HCT116 (cell line): Measurements from ENCODE around the gene PLAAT2. TPM values are rescaled to one million over a fixed set of nuclear protein-coding genes. Genes with fewer than 3 reads are reported as not detected.

Source experiments
- ATAC-seq: fragments of 200-7000 bp; cut with Tn5 transposase; 2 replicates; pipeline ENCODE4 v1.9.1; 2020; ENCODE audit warnings: mild to moderate bottlenecking, moderate library complexity
- BruUV-seq: library from RNA; stranded (reverse); fragments of 400-500 nt; replicated peaks from 2 replicates; lab custom pipeline; 2021; lab: Mats Ljungman, UMichigan
- CTCF ChIA-PET: fragments of 300-600 bp; sonication (Branson Sonifier 250); formaldehyde crosslinking; loops from one replicate; lab custom pipeline; 2021; ENCODE audit warnings: antibody characterized with exemption; lab: Charles Lee
- POLR2A ChIA-PET: fragments of 300-600, 350-600 bp; sonication (Branson Sonifier 250); formaldehyde crosslinking; loops from one replicate; lab custom pipeline; 2021; ENCODE audit warnings: antibody characterized with exemption; lab: Charles Lee
- RAD21 ChIA-PET, 2 experiments: fragments of 300-600 bp; sonication (Branson Sonifier 250); formaldehyde crosslinking; loops; one replicate each; lab custom pipeline; 2023; ENCODE audit warnings: low total read pairs in 2 of 2; ENCODE audit not compliant: uncharacterized antibody in 2 of 2, unreplicated experiment in 2 of 2, low non-redundant PET in 1 of 2; lab: Charles Lee
- DNase-seq: peaks from one replicate; pipeline ENCODE4 v3.0.0-alpha.2; 2010; ENCODE audit warnings: low read depth, low spot score
- H2AFZ ChIP-seq: fragments of 200-600 bp; shearing (Covaris generic), sonication (generic); 2 replicates; pipeline ENCODE4 v1.6.1; 2017; ENCODE audit warnings: low read depth, mixed run types, mixed read lengths, antibody characterized with exemption, low read length; ENCODE audit not compliant: poor library complexity, severe bottlenecking
- H3K27ac ChIP-seq: 2 replicates; pipeline ENCODE4 v1.5.1; 2012; ENCODE audit warnings: low read depth, low read length
- H3K27me3 ChIP-seq: fragments of 200-600 bp; sonication (generic); 2 replicates; pipeline ENCODE4 v1.6.1; 2016; ENCODE audit warnings: mixed run types, low read length, mixed read lengths; ENCODE audit not compliant: insufficient read depth
- H3K36me3 ChIP-seq, 2 experiments: fragments of 200-500 bp in 1 of 2; fragments of 200-600 bp in 1 of 2; sonication (Bioruptor generic) in 1 of 2; sonication (generic) in 1 of 2; 2 replicates each; pipeline versions ENCODE4 v1.5.1 to v1.6.1; 2014 to 2016; ENCODE audit warnings: low read length in 2 of 2, inconsistent platforms in 1 of 2, mixed read lengths in 1 of 2, mixed run types in 1 of 2; ENCODE audit not compliant: insufficient read depth in 2 of 2, control insufficient read depth in 1 of 2
- H3K4me1 ChIP-seq, 2 experiments: fragments of 200-600 bp in 1 of 2; sonication (generic) in 1 of 2; 2 replicates each; pipeline versions ENCODE4 v1.5.1 to v1.6.1; 2012 to 2017; ENCODE audit warnings: low read length in 2 of 2, inconsistent platforms in 1 of 2, mild to moderate bottlenecking in 1 of 2, mixed read lengths in 1 of 2, mixed run types in 1 of 2, moderate library complexity in 1 of 2; ENCODE audit not compliant: insufficient read depth in 2 of 2, control insufficient read depth in 1 of 2
- H3K4me2 ChIP-seq: fragments of 200-600 bp; sonication (generic); 2 replicates; pipeline ENCODE4 v1.6.1; 2017; ENCODE audit warnings: mixed run types, low read length, mixed read lengths
- H3K4me3 ChIP-seq, 2 experiments: fragments of 200-600 bp in 1 of 2; sonication (generic) in 1 of 2; replicated peaks in 1 of 2; 2 replicates each; pipeline ENCODE4 v1.5.1; 2011 to 2016; ENCODE audit warnings: low read length in 2 of 2, control low read depth in 1 of 2, low read depth in 1 of 2, mild to moderate bottlenecking in 1 of 2, mixed read lengths in 1 of 2, mixed run types in 1 of 2
- H3K79me2 ChIP-seq: fragments of 200-600 bp; sonication (generic); 2 replicates; pipeline ENCODE4 v1.6.1; 2017; ENCODE audit warnings: mild to moderate bottlenecking, mixed run types, low read length, moderate library complexity, mixed read lengths; ENCODE audit not compliant: insufficient read depth
- H3K9ac ChIP-seq: fragments of 200-600 bp; sonication (generic); 2 replicates; pipeline ENCODE4 v1.6.1; 2016; ENCODE audit warnings: low read length, mixed read lengths
- H3K9me2 ChIP-seq: fragments of 200-600 bp; sonication (generic), shearing (Covaris generic); 2 replicates; pipeline ENCODE4 v1.6.1; 2017; ENCODE audit warnings: mixed run types, mild to moderate bottlenecking, moderate library complexity; ENCODE audit not compliant: insufficient read depth
- H3K9me3 ChIP-seq, 2 experiments: fragments of 200-500 bp in 1 of 2; fragments of 200-600 bp in 1 of 2; sonication (Bioruptor generic) in 1 of 2; sonication (generic) in 1 of 2; 2 replicates each; pipeline ENCODE4 v1.6.1; 2014 to 2017; ENCODE audit warnings: low read length in 2 of 2, mixed read lengths in 2 of 2, inconsistent platforms in 1 of 2, low read depth in 1 of 2, mild to moderate bottlenecking in 1 of 2, mixed run types in 1 of 2, moderate library complexity in 1 of 2; ENCODE audit not compliant: control insufficient read depth in 1 of 2, insufficient read depth in 1 of 2
- H4K20me1 ChIP-seq: fragments of 200-600 bp; sonication (generic), shearing (Covaris generic); 2 replicates; pipeline ENCODE4 v1.6.1; 2017; ENCODE audit warnings: mixed run types, mild to moderate bottlenecking, moderate library complexity; ENCODE audit not compliant: insufficient read depth
- CEBPB ChIP-seq: IDR thresholded peaks from 2 replicates; pipeline ENCODE4 v1.6.1; 2012; ENCODE audit warnings: low read depth
- EGR1 ChIP-seq: IDR thresholded peaks from 2 replicates; pipeline ENCODE4 v1.6.1; 2012; ENCODE audit warnings: low read depth
- ELF1 ChIP-seq: IDR thresholded peaks from 2 replicates; pipeline ENCODE4 v1.6.1; 2012; ENCODE audit warnings: low read depth, borderline replicate concordance
- EZH2phosphoT487 ChIP-seq: fragments of 200-600 bp; IDR thresholded peaks from 2 replicates; pipeline ENCODE4 v1.6.1; 2018; ENCODE audit warnings: antibody characterized with exemption, borderline replicate concordance
- FOSL1 ChIP-seq: IDR thresholded peaks from 2 replicates; pipeline ENCODE4 v1.6.1; 2012; ENCODE audit warnings: low read depth
- JUND ChIP-seq: IDR thresholded peaks from 2 replicates; pipeline ENCODE4 v1.6.1; 2012
- POLR2A ChIP-seq: IDR thresholded peaks from 2 replicates; pipeline ENCODE4 v1.7.0; 2011; ENCODE audit warnings: borderline replicate concordance; ENCODE audit not compliant: insufficient read depth, insufficient read length; ENCODE audit errors: extremely low read depth
- SIN3A ChIP-seq: IDR thresholded peaks from 2 replicates; pipeline ENCODE4 v1.6.1; 2012; ENCODE audit warnings: low read depth
- TCF7L2 ChIP-seq: IDR thresholded peaks from 2 replicates; pipeline ENCODE4 v1.7.0; 2011; ENCODE audit warnings: borderline replicate concordance, inconsistent platforms; ENCODE audit not compliant: insufficient read depth, insufficient read length; ENCODE audit errors: extremely low read depth
- ZBTB33 ChIP-seq: IDR thresholded peaks from 2 replicates; pipeline ENCODE4 v1.6.1; 2011; ENCODE audit warnings: mild to moderate bottlenecking, low read length, moderate library complexity; ENCODE audit not compliant: insufficient replicate concordance; ENCODE audit errors: extremely low read depth
- ZFX ChIP-seq: fragments of 450-650 bp; IDR thresholded peaks from 2 replicates; pipeline ENCODE4 v1.6.1; 2017
- ZNF274 ChIP-seq: fragments of 200-500 bp; sonication (Bioruptor generic); IDR thresholded peaks from 2 replicates; pipeline ENCODE4 v1.6.1; 2014; ENCODE audit warnings: mild to moderate bottlenecking, low read depth, low read length, inconsistent platforms
- intact Hi-C: fragments of 100-400 bp; cut with micrococcal nuclease; formaldehyde crosslinking; loops from 2 replicates; pipeline ENCODE4 v1.10.0; 2022
- total RNA-seq: library from RNA; stranded (reverse); gene quantifications from one replicate; pipeline ENCODE4 v1.2.1, GENCODE V29; 2021; ENCODE audit not compliant: unreplicated experiment
- TF ChIP-seq, protein P1 (sequence below), 3 experiments: fragments of 200-600 bp in 1 of 3; sonication (generic) in 1 of 3; IDR thresholded peaks in 2 of 3; conservative IDR thresholded peaks in 1 of 3; 2 replicates each; pipeline ENCODE4 v1.5.1; 2012 to 2017; ENCODE audit warnings: low read depth in 2 of 3, low read length in 2 of 3, antibody characterized with exemption in 1 of 3, borderline replicate concordance in 1 of 3, control low read depth in 1 of 3, mild to moderate bottlenecking in 1 of 3, mixed read lengths in 1 of 3, mixed run types in 1 of 3, moderate library complexity in 1 of 3; ENCODE audit not compliant: insufficient read depth in 1 of 3

PLAAT2 gene
- total RNA-seq, 1 experiment from 2014 or later, result not detected

DNA sequence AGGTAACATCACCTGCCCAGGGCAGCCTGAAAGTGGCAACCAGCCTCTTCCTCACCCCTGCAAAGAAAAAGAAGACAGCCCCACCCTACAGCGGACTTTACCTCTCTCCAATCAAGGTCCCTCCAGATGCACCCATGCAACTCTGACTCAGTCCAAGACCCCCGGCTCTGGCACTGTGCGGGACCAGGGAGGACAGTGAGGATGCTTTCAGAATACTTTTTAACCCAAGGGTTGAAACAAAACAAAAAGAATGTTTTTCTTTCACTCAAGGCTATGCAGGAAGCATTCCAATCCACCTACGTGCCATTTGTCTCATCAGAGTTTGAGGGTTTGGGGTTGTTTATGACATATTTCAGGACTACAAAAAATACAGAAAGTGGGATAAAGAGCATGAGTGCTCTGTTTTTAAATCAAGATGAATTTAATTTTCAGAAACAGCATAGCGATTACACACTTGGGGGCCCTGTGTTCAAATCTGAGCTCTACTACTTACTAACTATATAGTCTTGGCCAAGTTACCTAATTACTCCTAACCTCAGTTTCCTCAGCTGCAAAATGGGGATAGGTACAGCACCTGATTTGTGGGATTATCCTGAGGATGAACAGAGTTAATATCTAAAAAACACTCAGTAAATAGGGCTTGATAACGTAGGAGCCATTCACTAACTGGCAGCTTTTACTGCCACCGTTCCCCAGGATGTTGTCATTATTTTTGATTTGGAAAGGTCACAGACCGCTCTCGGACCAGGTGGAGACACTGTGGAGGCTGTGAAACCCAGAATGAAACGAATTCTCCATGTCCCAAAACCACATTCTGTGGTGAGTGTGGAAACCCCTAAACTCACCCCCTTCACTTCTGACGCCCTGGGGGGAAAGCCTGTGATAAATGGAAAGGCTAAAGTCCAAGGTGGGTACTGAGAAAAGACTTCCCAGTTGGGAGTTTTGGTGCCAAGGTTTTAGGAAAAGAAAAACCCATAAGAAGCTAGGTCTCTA is 45.5 kb upstream of the PLAAT2 start:
- RAD21 ChIA-PET, result no interaction called here
- Histone ChIP-seq H3K4me3 (no peak overlapping the region), H3K4me2 (no peak overlapping the region), H3K9me3 (no peaks in the 10 kb centered on the region), H2AFZ (no peak overlapping the region), H4K20me1 (no peaks in the 10 kb centered on the region), H3K27me3 (no peaks in the 10 kb centered on the region), H3K9me2 (no peaks in the 10 kb centered on the region), H3K27ac (no peak overlapping the region), H3K79me2 (no peaks in the 10 kb centered on the region), H3K9ac (no peak overlapping the region), H3K4me1 (peaks cover 13 to 18% of the 10 kb centered on the region in 2 experiments; a peak in 3 of 4 replicates), H3K36me3 (no peaks in the 10 kb centered on the region)
- CTCF ChIA-PET, result no interaction called here
- intact Hi-C loops, result loop anchor here (10.0 kb wide), 1 partner anchor 126 kb away; no protein-coding TSS in a partner anchor
- BruUV-seq, result no TSS peak
- POLR2A ChIA-PET, result no interaction called here
- no peak for ATAC-seq
- DNase-seq, result no peak
- no peak for TF ChIP-seq POLR2A
- no peak for TF ChIP-seq SIN3A

DNA sequence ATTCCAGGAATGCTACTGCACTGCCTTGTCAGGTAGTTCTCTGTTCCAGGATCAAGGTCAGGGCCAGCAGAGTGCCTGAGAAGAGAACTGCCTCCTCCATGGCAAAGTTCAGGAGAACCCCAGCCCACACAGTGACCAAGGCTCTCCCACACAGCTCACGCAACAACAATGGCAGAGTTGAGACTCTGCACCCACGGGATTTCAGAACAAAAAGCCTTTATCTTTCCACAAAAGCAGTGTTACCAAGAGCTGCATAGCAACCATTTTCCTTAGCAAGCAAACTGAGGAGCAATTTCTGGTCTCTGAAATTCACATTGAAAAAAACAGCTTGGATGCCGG is 40.0 kb upstream of the PLAAT2 start:
- no peak overlapping the region for H3K4me3 ChIP-seq
- H2AFZ ChIP-seq, result no peak overlapping the region
- H3K4me1 ChIP-seq, result peaks cover 0 to 10% of the 10 kb centered on the region in 2 experiments; a peak in 1 of 4 replicates
- H3K9me3 ChIP-seq, result no peaks in the 10 kb centered on the region
- no peak overlapping the region for H3K9ac ChIP-seq
- POLR2A ChIA-PET, result no interaction called here
- no peaks in the 10 kb centered on the region for H3K27me3 ChIP-seq
- CTCF ChIA-PET, result no interaction called here
- H3K27ac ChIP-seq, result no peak overlapping the region
- no TSS peak for BruUV-seq
- no peaks in the 10 kb centered on the region for H4K20me1 ChIP-seq
- no peaks in the 10 kb centered on the region for H3K36me3 ChIP-seq
- DNase-seq (no peak), ATAC-seq (no peak)
- no peaks in the 10 kb centered on the region for H3K79me2 ChIP-seq
- no peak overlapping the region for H3K4me2 ChIP-seq
- no peaks in the 10 kb centered on the region for H3K9me2 ChIP-seq
- RAD21 ChIA-PET, result no interaction called here
- intact Hi-C loops, result loop anchor here (10.0 kb wide), 1 partner anchor 132 kb away; no protein-coding TSS in a partner anchor
- TF ChIP-seq JUND (no peak), ZBTB33 (no peak), ZNF274 (no peak), SIN3A (no peak), ZFX (no peak), TCF7L2 (no peak), ELF1 (no peak), FOSL1 (no peak), EGR1 (no peak), CEBPB (no peak), EZH2phosphoT487 (no peak)
- TF ChIP-seq, protein P1, sequence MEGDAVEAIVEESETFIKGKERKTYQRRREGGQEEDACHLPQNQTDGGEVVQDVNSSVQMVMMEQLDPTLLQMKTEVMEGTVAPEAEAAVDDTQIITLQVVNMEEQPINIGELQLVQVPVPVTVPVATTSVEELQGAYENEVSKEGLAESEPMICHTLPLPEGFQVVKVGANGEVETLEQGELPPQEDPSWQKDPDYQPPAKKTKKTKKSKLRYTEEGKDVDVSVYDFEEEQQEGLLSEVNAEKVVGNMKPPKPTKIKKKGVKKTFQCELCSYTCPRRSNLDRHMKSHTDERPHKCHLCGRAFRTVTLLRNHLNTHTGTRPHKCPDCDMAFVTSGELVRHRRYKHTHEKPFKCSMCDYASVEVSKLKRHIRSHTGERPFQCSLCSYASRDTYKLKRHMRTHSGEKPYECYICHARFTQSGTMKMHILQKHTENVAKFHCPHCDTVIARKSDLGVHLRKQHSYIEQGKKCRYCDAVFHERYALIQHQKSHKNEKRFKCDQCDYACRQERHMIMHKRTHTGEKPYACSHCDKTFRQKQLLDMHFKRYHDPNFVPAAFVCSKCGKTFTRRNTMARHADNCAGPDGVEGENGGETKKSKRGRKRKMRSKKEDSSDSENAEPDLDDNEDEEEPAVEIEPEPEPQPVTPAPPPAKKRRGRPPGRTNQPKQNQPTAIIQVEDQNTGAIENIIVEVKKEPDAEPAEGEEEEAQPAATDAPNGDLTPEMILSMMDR (IDR thresholded peaks at IDR 0.05 in 2 of 3, conservative IDR thresholded peaks at IDR 0.05 in 1 of 3; ENCODE audit: borderline replicate concordance in 1 of 3, insufficient read depth in 1 of 3, low read depth in 2 of 3, low read length in 2 of 3), result no peak
